HG02763 (cell line): Measurements from ENCODE around the gene P3H3.

Experiments used
- ATAC-seq: cut with Tn5 transposase; IDR thresholded peaks from one replicate; pipeline ENCODE4 v1.9.1; 2021; ENCODE audit warnings: mild to moderate bottlenecking, moderate library complexity; ENCODE audit not compliant: unreplicated experiment

The P3H3 gene

DNA sequence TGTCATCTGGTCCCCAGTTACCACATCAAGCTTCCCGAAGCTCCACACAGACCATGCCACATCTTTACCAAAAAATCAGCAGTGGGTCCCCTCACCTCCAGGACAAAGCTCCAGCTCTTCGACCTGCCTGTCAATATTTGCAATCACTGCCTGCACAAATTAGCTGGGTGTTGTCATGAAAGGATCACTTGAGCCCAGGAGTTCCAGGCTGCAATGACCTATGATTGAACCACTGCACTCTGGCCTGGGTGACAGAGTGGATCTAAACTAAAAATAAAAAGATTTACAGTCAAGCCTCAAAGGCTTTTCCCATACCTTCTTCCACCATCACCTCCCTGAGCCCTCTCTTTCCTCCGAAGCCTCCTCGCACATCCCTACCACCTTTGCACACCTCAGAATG lies 31.6 kb upstream of the P3H3 start:
- no peak for ATAC-seq

DNA sequence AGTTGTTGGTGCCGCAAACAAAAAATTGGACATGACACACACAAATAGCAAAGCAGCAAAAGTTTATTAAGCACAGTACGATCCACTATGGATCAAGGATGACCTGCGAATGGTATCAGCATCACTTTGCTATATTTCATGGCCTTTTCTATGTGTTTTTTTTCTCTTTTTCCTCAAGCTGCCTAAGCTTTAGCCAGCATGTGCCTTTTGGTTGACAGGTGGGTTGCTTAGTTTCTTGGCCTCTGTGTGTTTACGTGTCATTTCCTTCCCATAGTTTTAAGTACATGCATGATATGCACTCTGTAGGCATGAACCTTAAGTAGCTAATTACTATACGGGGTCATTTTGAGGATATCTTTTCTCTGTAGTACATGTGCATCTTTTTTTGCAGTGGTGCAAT lies 29.1 kb upstream of the P3H3 start:
- no peak for ATAC-seq

DNA sequence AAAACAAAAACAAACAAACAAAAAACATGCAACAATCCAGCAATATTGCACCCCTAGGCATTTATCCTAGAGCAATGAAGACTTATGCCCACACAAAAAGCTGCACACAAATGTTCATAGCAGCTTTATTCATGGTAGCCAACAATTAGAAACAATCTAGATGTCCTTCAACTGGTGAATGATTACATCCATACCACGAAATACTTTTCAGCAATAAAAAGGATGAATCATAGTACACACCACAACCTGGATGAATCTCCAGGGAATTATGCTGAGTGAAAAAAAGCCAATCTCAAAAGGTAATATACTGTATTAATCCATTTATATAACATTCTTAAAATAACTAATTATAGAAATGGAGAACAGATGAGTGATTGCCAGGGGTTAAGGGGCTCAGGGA lies 21.0 kb upstream of the P3H3 start:
- ATAC-seq, result no peak

DNA sequence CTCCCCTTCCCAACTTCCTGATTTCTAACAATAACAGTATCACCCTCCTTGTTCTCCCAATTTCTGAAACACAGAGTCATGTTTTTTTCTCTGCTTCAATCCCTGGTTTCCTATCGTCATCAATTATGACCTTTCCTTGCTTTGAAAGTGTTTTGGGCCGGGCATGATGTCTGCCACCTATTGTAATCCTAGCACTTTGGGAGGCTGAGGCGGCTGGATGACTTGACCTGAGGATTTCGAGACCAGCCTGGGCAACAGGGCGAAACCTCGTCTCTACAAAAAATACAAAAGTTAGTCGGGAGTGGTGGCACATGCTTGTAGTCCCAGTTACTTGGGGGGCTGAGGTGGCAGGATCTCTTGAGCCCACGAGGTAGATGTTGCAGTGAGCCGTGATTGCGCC lies 19.2 kb upstream of the P3H3 start:
- ATAC-seq, result no peak

DNA sequence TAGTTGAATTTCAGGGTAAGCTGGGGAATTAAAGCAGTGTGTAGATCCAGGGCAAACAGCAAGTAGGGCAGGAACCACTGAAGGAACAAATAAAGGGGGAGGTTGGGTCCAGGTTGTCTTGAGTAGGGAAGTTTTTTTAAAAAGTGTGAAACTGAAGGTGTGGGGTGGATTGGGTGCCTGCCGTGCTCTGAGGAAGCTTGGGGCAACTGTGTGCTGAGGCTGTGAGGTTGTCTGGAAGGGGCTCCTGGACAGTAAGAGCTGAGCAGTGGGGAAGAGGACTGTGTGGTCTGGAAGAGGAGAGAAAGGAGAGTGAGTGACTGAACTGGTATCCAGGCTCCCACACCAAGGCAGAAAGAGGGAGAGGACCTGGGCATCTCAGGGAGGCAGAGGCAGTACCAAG lies 17.4 kb upstream of the P3H3 start:
- ATAC-seq, result no peak

DNA sequence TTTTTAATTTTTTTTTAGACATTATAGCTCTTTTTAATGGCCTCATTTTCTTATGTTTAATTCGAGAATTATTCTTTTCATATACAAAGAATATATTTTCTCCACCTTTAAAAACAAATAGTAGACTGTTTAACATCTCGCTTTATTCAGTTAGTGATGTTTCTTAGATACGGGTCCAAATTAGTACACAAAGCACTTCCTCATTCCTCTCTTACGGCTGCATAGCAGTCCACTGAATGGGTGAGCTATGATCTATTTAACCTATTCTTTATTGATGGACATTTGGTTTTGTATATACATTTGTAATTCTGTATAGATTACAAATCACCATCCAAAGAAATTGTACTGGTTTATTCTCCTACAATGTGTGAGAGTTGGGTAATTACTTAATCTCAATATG lies 14.8 kb upstream of the P3H3 start:
- no peak for ATAC-seq

DNA sequence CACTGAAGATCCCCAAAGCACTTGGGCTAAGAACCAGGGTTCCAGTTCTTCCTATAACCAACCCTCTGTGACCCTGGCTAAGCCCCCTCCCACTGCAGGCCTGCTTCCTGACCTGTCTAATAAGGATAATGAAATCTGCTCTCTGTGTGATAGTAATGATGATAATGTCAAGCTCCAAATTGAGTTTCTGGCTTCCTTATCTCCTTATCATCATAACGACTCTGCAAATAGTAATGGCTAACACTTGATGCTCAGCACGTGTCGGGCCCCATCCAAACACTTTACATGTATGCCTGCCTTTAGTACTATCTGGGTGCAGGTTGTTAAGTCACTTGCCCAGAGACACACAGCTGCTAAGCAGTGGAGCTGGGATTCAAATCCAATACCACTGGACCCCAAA lies 11.6 kb upstream of the P3H3 start:
- no peak for ATAC-seq

DNA sequence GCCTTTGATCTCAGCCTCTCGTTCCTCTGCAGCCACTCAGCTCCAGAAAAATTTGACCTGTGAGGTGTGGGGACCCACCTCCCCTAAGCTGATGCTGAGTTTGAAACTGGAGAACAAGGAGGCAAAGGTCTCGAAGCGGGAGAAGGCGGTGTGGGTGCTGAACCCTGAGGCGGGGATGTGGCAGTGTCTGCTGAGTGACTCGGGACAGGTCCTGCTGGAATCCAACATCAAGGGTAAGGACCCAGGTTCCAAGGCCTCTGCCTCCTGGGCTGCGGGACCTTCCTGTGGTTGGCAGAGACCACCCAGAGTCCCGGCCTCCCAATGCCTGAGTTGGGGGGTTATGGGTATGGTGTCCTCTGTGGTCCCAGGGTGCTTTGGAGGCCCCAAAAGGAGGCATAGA lies 11.1 kb upstream of the P3H3 start:
- ATAC-seq, result no peak

DNA sequence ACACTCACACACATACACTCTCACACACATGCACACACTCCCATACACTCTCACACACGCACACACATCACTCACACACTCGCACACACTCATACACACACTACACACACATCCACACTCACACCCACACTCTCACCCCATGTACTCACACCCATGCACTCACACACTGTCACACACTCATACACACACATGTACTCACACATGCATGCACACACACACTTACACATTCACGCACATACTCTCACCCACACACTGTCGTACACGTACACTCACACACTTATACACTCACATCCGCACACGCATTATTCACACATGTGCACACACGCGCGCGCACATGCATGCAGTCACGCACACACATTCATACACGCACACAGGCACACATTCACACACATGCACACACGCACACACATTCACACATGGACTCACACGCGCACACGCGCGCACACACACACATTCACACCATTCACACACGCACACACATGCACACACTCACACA lies 10.5 kb upstream of the P3H3 start:
- ATAC-seq, result no peak

DNA sequence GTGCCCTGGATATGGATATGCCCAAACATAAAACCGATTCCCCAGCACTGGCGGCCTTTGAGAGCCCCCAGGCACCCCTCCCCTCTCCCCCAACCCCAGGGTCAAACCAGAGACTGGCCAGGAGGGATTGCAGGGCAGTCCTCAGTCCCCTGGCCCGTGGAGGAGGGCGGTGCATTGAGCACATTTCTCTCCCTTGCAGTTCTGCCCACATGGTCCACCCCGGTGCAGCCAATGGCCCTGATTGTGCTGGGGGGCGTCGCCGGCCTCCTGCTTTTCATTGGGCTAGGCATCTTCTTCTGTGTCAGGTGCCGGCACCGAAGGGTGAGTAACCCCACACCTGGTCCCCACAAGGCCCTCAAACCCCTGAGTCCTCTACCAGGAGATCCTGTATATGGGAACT lies 10.0 kb upstream of the P3H3 start:
- ATAC-seq, result no peak

DNA sequence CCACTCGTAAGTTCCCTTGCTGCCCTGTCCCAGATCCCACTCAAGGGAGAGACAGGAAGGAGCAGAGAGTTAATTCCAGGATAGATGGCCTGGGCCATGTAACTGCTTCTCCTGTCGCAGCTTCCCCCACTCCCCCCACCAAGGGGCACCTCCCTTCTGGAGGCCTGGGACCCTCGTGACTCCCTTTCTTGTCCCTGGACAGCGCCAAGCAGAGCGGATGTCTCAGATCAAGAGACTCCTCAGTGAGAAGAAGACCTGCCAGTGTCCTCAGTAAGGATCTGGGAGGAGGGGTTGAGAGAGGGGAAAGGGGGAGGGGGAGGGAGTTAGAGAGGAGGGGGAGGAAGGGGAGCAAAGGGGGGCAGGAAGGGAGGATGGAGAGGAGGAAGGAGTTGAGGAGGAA lies 9.6 kb upstream of the P3H3 start:
- no peak for ATAC-seq

DNA sequence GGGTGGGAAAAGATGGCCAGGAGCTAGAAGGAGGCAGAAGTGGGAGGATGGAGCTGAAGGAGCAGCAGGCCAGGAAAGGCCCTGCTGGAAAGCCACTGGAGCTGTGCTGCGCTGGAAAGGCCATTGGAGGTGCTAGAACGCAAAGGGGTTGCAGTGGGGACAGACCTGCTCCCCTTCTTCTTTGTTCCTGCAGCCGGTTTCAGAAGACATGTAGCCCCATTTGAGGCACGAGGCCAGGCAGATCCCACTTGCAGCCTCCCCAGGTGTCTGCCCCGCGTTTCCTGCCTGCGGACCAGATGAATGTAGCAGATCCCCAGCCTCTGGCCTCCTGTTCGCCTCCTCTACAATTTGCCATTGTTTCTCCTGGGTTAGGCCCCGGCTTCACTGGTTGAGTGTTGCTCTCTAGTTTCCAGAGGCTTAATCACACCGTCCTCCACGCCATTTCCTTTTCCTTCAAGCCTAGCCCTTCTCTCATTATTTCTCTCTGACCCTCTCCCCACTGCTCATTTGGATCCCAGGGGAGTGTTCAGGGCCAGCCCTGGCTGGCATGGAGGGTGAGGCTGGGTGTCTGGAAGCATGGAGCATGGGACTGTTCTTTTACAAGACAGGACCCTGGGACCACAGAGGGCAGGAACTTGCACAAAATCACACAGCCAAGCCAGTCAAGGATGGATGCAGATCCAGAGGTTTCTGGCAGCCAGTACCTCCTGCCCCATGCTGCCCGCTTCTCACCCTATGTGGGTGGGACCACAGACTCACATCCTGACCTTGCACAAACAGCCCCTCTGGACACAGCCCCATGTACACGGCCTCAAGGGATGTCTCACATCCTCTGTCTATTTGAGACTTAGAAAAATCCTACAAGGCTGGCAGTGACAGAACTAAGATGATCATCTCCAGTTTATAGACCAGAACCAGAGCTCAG lies 8.8 kb upstream of the P3H3 start:
- ATAC-seq, result no peak

DNA sequence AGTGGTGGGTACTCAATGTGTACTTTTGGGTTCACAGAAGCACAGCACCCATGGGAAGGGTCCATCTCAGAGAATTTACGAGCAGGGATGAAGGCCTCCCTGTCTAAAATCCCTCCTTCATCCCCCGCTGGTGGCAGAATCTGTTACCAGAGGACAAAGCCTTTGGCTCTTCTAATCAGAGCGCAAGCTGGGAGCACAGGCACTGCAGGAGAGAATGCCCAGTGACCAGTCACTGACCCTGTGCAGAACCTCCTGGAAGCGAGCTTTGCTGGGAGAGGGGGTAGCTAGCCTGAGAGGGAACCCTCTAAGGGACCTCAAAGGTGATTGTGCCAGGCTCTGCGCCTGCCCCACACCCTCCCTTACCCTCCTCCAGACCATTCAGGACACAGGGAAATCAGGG lies 8.0 kb upstream of the P3H3 start:
- ATAC-seq, result no peak

DNA sequence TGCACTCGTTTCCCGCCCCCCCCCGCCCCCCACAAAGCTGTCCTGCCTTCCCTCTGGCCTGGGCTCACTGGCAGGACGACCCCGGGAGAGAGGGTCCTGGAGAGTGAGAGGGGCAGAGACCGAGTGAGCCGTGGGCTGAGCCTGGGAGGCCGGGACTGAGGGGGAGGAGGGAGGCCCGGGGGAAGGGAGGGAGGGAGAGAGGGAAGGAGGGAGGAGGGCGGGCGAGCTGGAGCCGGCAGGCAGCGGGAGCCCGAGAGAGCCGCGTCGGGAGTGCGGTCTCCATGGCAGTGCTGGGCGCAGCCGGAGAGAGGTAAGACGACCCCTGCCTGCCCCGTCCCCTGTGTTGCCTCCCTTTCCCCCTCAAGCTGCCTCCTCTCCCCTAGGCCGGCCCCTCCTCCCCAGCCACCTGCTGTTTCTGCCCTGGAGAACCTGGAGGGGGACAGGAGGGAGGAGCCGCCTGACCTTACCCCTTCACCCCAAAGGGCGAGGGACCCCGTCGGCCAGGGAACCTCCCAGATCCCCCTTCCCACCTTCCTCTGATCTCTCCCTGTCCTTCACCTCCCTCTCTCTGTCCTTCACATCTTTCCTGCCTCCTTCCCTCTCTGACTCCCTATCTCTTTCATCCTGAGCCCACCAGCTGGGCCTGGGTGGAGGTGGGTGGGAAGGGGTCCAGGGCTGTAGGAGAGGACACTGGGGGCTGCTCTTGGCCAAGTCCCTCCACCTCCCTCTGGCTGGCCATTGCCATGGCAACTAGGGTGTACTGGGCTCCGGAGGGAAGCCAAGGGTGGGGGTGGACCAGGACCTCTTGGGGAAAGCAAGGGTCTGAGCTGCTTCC lies 6.4 kb upstream of the P3H3 start, which contains the start of gene GPR162:
GPR162 (plus strand) TSS at position 231 of the 835 bp plus-strand sequence. CDS start 2,078 bp downstream, outside the sequence.
- ATAC-seq, result no peak

DNA sequence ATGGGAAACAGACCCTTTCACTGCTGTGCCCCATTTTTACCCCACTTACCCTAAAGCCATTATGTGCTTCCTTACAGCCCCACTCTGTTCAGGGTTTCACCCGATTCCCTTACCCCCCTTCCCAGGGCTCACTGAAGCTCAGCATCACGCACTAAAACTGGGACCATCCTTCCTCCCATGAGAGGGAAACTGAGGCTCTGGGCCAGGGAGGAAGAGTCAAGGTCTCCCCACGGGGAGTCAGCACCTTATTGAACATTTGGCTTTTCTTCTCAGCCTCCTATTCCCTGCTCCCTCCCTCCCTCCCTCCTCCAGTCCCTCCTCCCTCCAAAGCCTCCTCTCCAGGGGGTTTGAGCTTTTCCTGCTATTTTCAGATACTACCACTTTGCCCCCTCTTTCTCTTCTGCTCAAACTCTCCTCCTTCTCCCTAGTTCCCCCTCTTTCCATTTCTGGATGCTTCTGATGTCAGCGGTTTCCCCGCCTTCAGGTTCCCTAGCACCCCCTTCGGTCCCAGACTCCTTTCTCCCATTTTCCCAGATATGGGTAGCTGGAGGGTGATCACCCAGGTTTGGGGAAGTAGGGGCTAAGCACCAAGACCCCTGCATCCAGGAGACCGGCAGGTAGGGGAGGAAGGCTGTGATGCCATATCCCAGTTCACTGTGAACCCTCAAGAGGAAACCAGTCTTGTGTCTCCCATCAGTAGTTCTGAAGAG lies 5.6 kb upstream of the P3H3 start:
- ATAC-seq, result no peak

DNA sequence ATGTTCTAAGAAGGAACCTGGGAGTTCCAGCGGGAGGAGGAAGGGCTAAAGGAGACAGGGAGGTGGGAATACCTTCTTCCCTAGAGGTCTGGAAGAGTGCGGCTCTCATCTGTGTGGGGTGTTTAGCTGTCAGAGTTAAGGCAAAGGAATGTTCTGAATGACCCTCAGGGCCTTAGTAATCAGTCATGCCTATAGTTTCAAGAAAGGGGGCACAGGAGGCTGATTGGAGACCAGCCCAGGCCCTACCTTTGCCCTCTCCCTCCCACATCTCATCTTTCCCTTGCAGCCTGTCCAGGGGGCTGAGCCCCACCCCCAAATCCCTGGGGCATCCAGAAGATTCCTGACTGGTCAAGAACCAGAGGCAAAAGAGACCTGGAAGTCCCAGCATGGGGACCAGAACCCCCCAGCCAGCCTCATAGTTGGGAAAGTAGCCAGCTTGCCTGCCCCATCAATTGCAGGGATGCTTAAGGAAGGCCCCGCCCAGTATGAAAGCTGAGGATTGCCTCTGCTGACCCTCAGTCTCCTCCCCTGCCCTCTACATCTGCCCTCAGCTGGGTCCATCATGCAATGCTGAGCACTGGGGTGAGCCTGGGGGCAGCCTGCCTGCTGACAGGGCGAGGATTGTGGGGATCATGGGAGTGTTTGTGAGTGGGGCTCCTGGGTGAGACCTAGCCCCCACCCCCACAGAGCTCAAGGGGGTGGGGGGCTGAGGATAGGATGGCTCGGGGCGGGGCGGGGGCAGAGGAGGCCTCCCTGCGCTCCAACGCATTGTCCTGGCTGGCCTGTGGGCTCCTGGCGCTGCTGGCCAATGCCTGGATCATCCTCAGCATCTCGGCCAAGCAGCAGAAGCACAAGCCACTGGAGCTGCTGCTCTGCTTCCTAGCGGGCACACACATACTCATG lies 4.8 kb upstream of the P3H3 start:
- ATAC-seq, result no peak

DNA sequence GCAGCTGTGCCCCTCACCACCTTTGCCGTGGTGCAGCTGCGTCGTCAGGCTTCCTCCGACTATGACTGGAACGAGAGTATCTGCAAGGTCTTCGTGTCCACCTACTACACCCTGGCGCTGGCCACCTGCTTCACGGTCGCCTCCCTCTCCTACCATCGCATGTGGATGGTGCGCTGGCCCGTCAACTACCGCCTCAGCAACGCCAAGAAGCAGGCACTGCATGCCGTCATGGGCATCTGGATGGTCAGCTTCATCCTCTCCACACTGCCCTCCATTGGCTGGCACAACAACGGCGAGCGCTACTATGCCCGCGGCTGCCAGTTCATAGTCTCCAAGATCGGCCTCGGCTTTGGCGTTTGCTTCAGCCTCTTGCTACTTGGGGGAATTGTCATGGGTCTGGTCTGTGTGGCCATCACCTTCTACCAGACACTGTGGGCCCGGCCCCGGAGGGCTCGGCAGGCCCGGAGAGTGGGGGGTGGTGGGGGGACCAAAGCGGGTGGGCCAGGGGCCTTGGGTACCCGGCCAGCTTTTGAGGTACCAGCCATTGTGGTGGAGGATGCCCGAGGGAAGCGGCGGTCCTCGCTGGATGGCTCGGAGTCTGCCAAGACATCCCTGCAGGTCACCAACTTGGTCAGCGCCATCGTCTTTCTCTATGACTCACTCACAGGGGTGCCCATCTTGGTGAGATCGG lies 4.0 kb upstream of the P3H3 start:
- ATAC-seq, result no peak

DNA sequence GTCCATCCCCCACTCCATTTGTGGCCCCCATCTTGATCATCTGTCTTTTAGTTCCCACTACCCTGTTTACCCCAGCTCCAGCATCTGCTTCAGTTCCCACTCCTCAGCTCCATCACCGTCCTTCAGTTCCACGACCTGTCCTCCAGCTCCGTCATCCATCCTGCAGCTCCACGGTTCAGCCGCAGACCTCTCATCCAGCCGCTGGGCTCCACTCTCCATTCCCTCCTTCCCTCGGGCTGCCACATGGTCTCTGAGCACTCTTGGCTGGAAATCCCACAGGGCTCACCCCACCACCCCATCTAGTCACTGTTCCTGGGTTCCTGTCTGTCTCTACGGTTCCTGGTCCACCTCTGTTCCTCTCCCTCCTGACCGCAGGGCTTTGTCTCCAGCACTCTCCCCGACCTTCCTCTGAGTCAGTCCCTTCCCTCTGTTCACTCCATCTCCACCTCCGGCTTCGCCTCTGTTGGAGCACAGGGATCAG lies 3.3 kb upstream of the P3H3 start:
- no peak for ATAC-seq

DNA sequence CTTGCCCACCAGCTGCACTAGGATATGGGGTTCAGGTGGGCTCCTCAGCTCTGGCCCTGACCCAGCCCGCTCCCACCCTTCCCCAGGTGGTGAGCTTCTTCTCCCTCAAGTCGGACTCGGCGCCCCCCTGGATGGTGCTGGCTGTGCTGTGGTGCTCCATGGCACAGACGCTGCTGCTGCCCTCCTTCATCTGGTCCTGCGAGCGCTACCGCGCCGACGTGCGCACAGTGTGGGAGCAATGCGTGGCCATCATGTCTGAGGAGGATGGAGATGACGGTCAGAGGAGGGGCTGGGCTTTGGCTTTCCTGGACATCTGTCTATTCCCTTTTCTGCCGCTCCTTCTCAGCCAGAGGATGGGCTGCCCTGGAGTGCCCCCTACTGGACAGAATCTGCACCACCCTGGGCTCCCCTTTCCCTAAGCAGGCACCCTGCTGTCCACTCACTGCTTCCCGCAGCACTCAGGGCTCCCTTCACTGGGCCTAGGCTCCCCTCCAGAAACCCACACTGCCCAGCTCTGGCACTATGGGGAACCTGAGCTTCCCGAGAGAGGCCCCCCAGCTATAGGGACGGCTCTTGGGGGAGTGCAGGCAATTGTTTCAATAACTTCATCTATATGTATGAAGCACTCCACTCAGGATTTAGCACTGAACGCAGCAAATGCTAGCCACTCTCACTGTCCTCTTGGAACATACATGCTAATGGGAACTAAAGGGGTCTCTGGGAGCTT lies 2.6 kb upstream of the P3H3 start:
- no peak for ATAC-seq
